Medulla oblongata (tissue), 1 donor: ENCODE results near the gene CALR3.
A peak's percentile ranks its signal among the peaks of the same experiment; 100 is the strongest.
"Not testable (repeated sequence)": the region's sequence is repeated elsewhere in the genome, so short reads cannot be mapped to it uniquely, and the experiment has no call there.

Experiments
- DNase-seq: peaks from one replicate; pipeline ENCODE4 v3.0.0-alpha.2; 2015; ENCODE audit errors: extremely low spot score

CALR3 gene

GRCh38 chr19:16457954-16458331 is 38.0 kb downstream of the CALR3 start:
- no peak for DNase-seq

- DNase-seq = no peak
These were observed 38.6 kb downstream of the CALR3 start for GRCh38 chr19:16457195-16457953.

GRCh38 chr19:16456652-16457194 is 39.2 kb downstream of the CALR3 start:
- DNase-seq = no peak

- DNase-seq = no peak
These were observed 40.5 kb downstream of the CALR3 start for GRCh38 chr19:16455489-16455888.

- no peak for DNase-seq
These were observed 41.5 kb downstream of the CALR3 start for GRCh38 chr19:16454351-16454918.

- no peak for DNase-seq
These were observed 43.6 kb downstream of the CALR3 start for GRCh38 chr19:16452325-16452724.

- DNase-seq = no peak
These were observed 46.5 kb downstream of the CALR3 start for GRCh38 chr19:16449330-16449961.

GRCh38 chr19:16448872-16449271 is 47.1 kb downstream of the CALR3 start:
- not testable (repeated sequence) for DNase-seq

- DNase-seq = peak; percentile 79
These were observed 49.1 kb downstream of the CALR3 start for GRCh38 chr19:16446724-16447368.

GRCh38 chr19:16446108-16446723 is 49.8 kb downstream of the CALR3 start:
- DNase-seq = no peak

GRCh38 chr19:16445238-16446107 is 50.5 kb downstream of the CALR3 start:
- no peak for DNase-seq

GRCh38 chr19:16444269-16444600 is 51.7 kb downstream of the CALR3 start:
- DNase-seq = no peak

GRCh38 chr19:16442386-16443276 is 53.3 kb downstream of the CALR3 start:
- peak; percentile 31 for DNase-seq

GRCh38 chr19:16441661-16442162 is 54.3 kb downstream of the CALR3 start:
- DNase-seq = no peak

GRCh38 chr19:16436780-16437332 is 59.1 kb downstream of the CALR3 start:
- DNase-seq = no peak

GRCh38 chr19:16435999-16436650 is 59.8 kb downstream of the CALR3 start:
- peak; percentile 72 for DNase-seq

- peak; percentile 88 for DNase-seq
These were observed 60.6 kb downstream of the CALR3 start for GRCh38 chr19:16435238-16435917.

- no peak for DNase-seq
These were observed 62.0 kb downstream of the CALR3 start for GRCh38 chr19:16433986-16434385.
